ENCODE measurements around the gene ZYG11B.

- TF ChIP-seq EZH2 (IDR thresholded peaks at IDR 0.05; ENCODE audit: borderline replicate concordance, insufficient read depth, low read length, poor library complexity, severe bottlenecking): no peak
- no peak for TF ChIP-seq CTCF (IDR thresholded peaks at IDR 0.05; ENCODE audit: poor library complexity, severe bottlenecking)
- TF ChIP-seq POLR2AphosphoS5 (IDR thresholded peaks at IDR 0.05): no peak
- no peak for TF ChIP-seq RAD21 (conservative IDR thresholded peaks at IDR 0.05)
- TF ChIP-seq EP300 (conservative IDR thresholded peaks at IDR 0.05; ENCODE audit: poor library complexity, severe bottlenecking): no peak
- TF ChIP-seq MXI1 (conservative IDR thresholded peaks at IDR 0.05; ENCODE audit: poor library complexity, severe bottlenecking): no peak
- TF ChIP-seq TAF1 (IDR thresholded peaks at IDR 0.05; ENCODE audit: low read depth): no peak
Observed at GRCh38 chr1:52741259-52741658, 15.0 kb downstream of the ZYG11B start.

Data from neural cell (in vitro differentiated cells).